Endothelial cell of umbilical vein (primary cell): ENCODE data around the gene SH3BP1. TPM values are rescaled to one million over a fixed set of nuclear protein-coding genes. Genes with fewer than 3 reads are reported as not detected.

ENCODE experiments used
- BruUV-seq: library from RNA; stranded (reverse); fragments of 400-500 nt; replicated peaks from 2 replicates; lab custom pipeline; 2021; lab: Mats Ljungman, UMichigan
- CTCF ChIA-PET: fragments of 300-600, 350-600 bp; sonication (Branson Sonifier 250); formaldehyde crosslinking; loops from one replicate; lab custom pipeline; 2021; ENCODE audit warnings: antibody characterized with exemption, inconsistent platforms; lab: Charles Lee
- POLR2A ChIA-PET: fragments of 300-600, 350-600 bp; sonication (Branson Sonifier 250); formaldehyde crosslinking; loops from one replicate; lab custom pipeline; 2021; ENCODE audit warnings: antibody characterized with exemption, inconsistent platforms; lab: Charles Lee
- DNase-seq: peaks from one replicate; pipeline ENCODE4 v3.0.0-alpha.2; 2011; ENCODE audit warnings: low read depth, low spot score
- FAIRE-seq: peaks from 2 replicates; lab custom pipeline; 2011; peaks lifted over from hg19 to GRCh38; lab: Jason Lieb, UNC
- H2AFZ ChIP-seq: 2 replicates; pipeline ENCODE4 v1.6.0; 2012; ENCODE audit warnings: low read depth, low read length, control low read depth, inconsistent platforms
- H3K27ac ChIP-seq: 2 replicates; pipeline ENCODE4 v1.5.1; 2011; ENCODE audit warnings: low read depth, mild to moderate bottlenecking, control low read depth, low read length, moderate library complexity; ENCODE audit not compliant: insufficient read depth
- H3K27me3 ChIP-seq, 2 experiments: 2 replicates each; pipeline versions ENCODE4 v1.6.0 to v1.6.1; 2011; ENCODE audit warnings: low read length in 2 of 2, mixed read lengths in 1 of 2; ENCODE audit not compliant: control insufficient read depth in 2 of 2, insufficient read depth in 2 of 2
- H3K36me3 ChIP-seq, 2 experiments: 2 replicates in 1 of 2; 3 replicates in 1 of 2; pipeline ENCODE4 v1.5.1; 2011; ENCODE audit warnings: low read length in 2 of 2, mild to moderate bottlenecking in 1 of 2, moderate library complexity in 1 of 2; ENCODE audit not compliant: control insufficient read depth in 2 of 2, insufficient read depth in 2 of 2; ENCODE audit errors: extremely low read depth in 1 of 2
- H3K4me1 ChIP-seq: 3 replicates; pipeline ENCODE4 v1.5.1; 2011; ENCODE audit warnings: mild to moderate bottlenecking, low read length; ENCODE audit not compliant: control insufficient read depth, insufficient read depth; ENCODE audit errors: extremely low read depth
- H3K4me2 ChIP-seq: 2 replicates; pipeline ENCODE4 v1.6.1; 2011; ENCODE audit warnings: low read length, control low read depth, mixed read lengths; ENCODE audit not compliant: insufficient read depth
- H3K4me3 ChIP-seq, 3 experiments: fragments of 200-600 bp in 1 of 3; sonication (generic), shearing (Covaris generic) in 1 of 3; replicated peaks in 1 of 3; 2 replicates each; pipeline ENCODE4 v1.5.1; 2011 to 2016; ENCODE audit warnings: control low read depth in 3 of 3, low read length in 3 of 3, mild to moderate bottlenecking in 2 of 3, inconsistent platforms in 1 of 3, low read depth in 1 of 3, moderate library complexity in 1 of 3; ENCODE audit not compliant: insufficient read depth in 1 of 3
- H3K79me2 ChIP-seq: 2 replicates; pipeline ENCODE4 v1.6.0; 2012; ENCODE audit warnings: low read length, inconsistent platforms; ENCODE audit not compliant: control insufficient read depth, insufficient read depth
- H3K9ac ChIP-seq: replicated peaks from 2 replicates; pipeline ENCODE3; 2011; ENCODE audit warnings: low read length, control low read depth; ENCODE audit not compliant: insufficient read depth; ENCODE audit errors: extremely low read depth
- H3K9me1 ChIP-seq: replicated peaks from 3 replicates; pipeline ENCODE4 v1.6.0; 2011; ENCODE audit warnings: mild to moderate bottlenecking, low read length; ENCODE audit not compliant: control insufficient read depth, insufficient read depth; ENCODE audit errors: extremely low read depth
- H3K9me3 ChIP-seq: replicated peaks from 2 replicates; pipeline ENCODE4 v1.5.1; 2012; ENCODE audit warnings: low read length, inconsistent platforms; ENCODE audit not compliant: control insufficient read depth, insufficient read depth
- H4K20me1 ChIP-seq: replicated peaks from 2 replicates; pipeline ENCODE3; 2011; ENCODE audit warnings: mild to moderate bottlenecking, low read length; ENCODE audit not compliant: control insufficient read depth, insufficient read depth; ENCODE audit errors: extremely low read depth
- CTCF ChIP-seq, 2 donors: IDR thresholded peaks; 1 replicate in 1 of 2; 2 replicates in 1 of 2; pipeline ENCODE4 v1.5.1; 2011; ENCODE audit warnings: low read length in 2 of 2, mild to moderate bottlenecking in 2 of 2, moderate library complexity in 2 of 2, control low read depth in 1 of 2, inconsistent platforms in 1 of 2, low read depth in 1 of 2; ENCODE audit not compliant: insufficient read depth in 1 of 2; ENCODE audit errors: extremely low read depth in 1 of 2
- EZH2 ChIP-seq: IDR thresholded peaks from 2 replicates; pipeline ENCODE4 v1.6.1; 2012; ENCODE audit warnings: borderline replicate concordance, low read depth, mild to moderate bottlenecking, moderate library complexity, low read length, inconsistent platforms; ENCODE audit not compliant: severe bottlenecking
- FOS ChIP-seq: IDR thresholded peaks from 2 replicates; pipeline ENCODE4 v1.6.1; 2011; ENCODE audit warnings: mild to moderate bottlenecking, low read length, moderate library complexity, borderline replicate concordance; ENCODE audit not compliant: insufficient read depth
- GATA2 ChIP-seq: IDR thresholded peaks from 2 replicates; pipeline ENCODE4 v1.7.0; 2011; ENCODE audit warnings: low read depth, mild to moderate bottlenecking, moderate library complexity, mixed read lengths, low read length; ENCODE audit not compliant: insufficient read length, insufficient read depth
- JUN ChIP-seq: IDR thresholded peaks from 2 replicates; pipeline ENCODE4 v1.6.1; 2011; ENCODE audit warnings: borderline replicate concordance, low read depth; ENCODE audit not compliant: insufficient read length, insufficient read depth
- MAX ChIP-seq: IDR thresholded peaks from 2 replicates; pipeline ENCODE4 v1.6.1; 2011; ENCODE audit not compliant: insufficient read depth, insufficient read length
- MYC ChIP-seq: IDR thresholded peaks from one replicate; pipeline ENCODE4 v1.6.1; 2011; ENCODE audit warnings: mild to moderate bottlenecking, low read depth, low read length
- POLR2A ChIP-seq: IDR thresholded peaks from 2 replicates; pipeline ENCODE4 v1.6.1; 2012; ENCODE audit warnings: low read depth, mild to moderate bottlenecking, control low read depth, low read length
- POLR2AphosphoS5 ChIP-seq: IDR thresholded peaks from 2 replicates; pipeline ENCODE4 v1.6.1; 2012; ENCODE audit warnings: low read depth, mild to moderate bottlenecking, control low read depth, low read length, moderate library complexity; ENCODE audit not compliant: insufficient read depth
- dilution Hi-C: fragments of 300-500 bp; cut with MboI; formaldehyde crosslinking; loops from one replicate; pipeline ENCODE4 v1.15.0; 2019; ENCODE audit warnings: low sequenced_read_pairs; ENCODE audit not compliant: extremely low pct_ligation_motif_present
- intact Hi-C: fragments of 100-400 bp; cut with micrococcal nuclease; formaldehyde crosslinking; loops from one replicate; pipeline ENCODE4 v1.10.0; 2022
- polyA plus RNA-seq, 4 experiments: library from polyadenylated mRNA; depleted of rRNA in 3 of 4; stranded (reverse) in 3 of 4; unstranded in 1 of 4; fragments of >200 nt; gene quantifications; 2 replicates each; pipeline versions ENCODE4 v1.2.1 to v1.2.3, GENCODE V29; 2011 to 2012; ENCODE audit warnings: missing spikeins in 1 of 4
- total RNA-seq: library from RNA; stranded (reverse); gene quantifications from 2 replicates; pipeline ENCODE4 v1.2.3, GENCODE V29; 2021

The SH3BP1 gene
- total and polyA plus RNA-seq, 2 donors (not counting 3 experiments of a cell fraction or from before 2014, with no cell fraction given), result 2.3 to 4.3 TPM

- BruUV-seq, result no TSS peak
- Histone ChIP-seq H3K9me1 (no peaks in the 10 kb centered on the region), H3K36me3 (no peaks in the 10 kb centered on the region), H3K79me2 (no peaks in the 10 kb centered on the region), H3K27me3 (no peaks in the 10 kb centered on the region), H2AFZ (no peak overlapping the region), H3K9me3 (no peaks in the 10 kb centered on the region), H3K9ac (no peak overlapping the region), H3K4me2 (no peak overlapping the region), H4K20me1 (no peaks in the 10 kb centered on the region), H3K4me3 (no peak overlapping the region), H3K4me1 (no peaks in the 10 kb centered on the region), H3K27ac (no peak overlapping the region)
- ChIA-PET CTCF (interaction anchor here (1.0 to 9.0 kb wide), 3 partner anchors 13 to 50 kb away, joined by 3 to 437 read pairs (median 92); partner anchors contain the start of gene GGA1), POLR2A (no interaction called here)
- dilution Hi-C loops (no loop called here), intact Hi-C loops (no loop called here)
- TF ChIP-seq POLR2AphosphoS5 (no peak), FOS (no peak), POLR2A (no peak), EZH2 (no peak), MAX (no peak), JUN (no peak), CTCF (IDR thresholded peaks at IDR 0.05; ENCODE audit: extremely low read depth in 1 of 2, insufficient read depth in 1 of 2, low read depth in 1 of 2, low read length in 2 of 2) (no peak), MYC (no peak), GATA2 (no peak)
- FAIRE-seq, result no peak
- DNase-seq, result no peak
Observed at GRCh38 chr22:37594237-37594636, 45.2 kb upstream of the SH3BP1 start.
